HCT116 (cell line): ENCODE measurements around the gene TMEM238. TPM values are rescaled to one million over a fixed set of nuclear protein-coding genes. Genes with fewer than 3 reads are reported as not detected.
A peak's percentile ranks its signal among the peaks of the same experiment; 100 is the strongest.

ENCODE experiments used
- ATAC-seq: fragments of 200-7000 bp; cut with Tn5 transposase; 2 replicates; pipeline ENCODE4 v1.9.1; 2020; ENCODE audit warnings: mild to moderate bottlenecking, moderate library complexity
- BruUV-seq: library from RNA; stranded (reverse); fragments of 400-500 nt; replicated peaks from 2 replicates; lab custom pipeline; 2021; lab: Mats Ljungman, UMichigan
- CTCF ChIA-PET: fragments of 300-600 bp; sonication (Branson Sonifier 250); formaldehyde crosslinking; loops from one replicate; lab custom pipeline; 2021; ENCODE audit warnings: antibody characterized with exemption; lab: Charles Lee
- POLR2A ChIA-PET: fragments of 300-600, 350-600 bp; sonication (Branson Sonifier 250); formaldehyde crosslinking; loops from one replicate; lab custom pipeline; 2021; ENCODE audit warnings: antibody characterized with exemption; lab: Charles Lee
- RAD21 ChIA-PET, 2 experiments: fragments of 300-600 bp; sonication (Branson Sonifier 250); formaldehyde crosslinking; loops; one replicate each; lab custom pipeline; 2023; ENCODE audit warnings: low total read pairs in 2 of 2; ENCODE audit not compliant: uncharacterized antibody in 2 of 2, unreplicated experiment in 2 of 2, low non-redundant PET in 1 of 2; lab: Charles Lee
- DNase-seq: peaks from one replicate; pipeline ENCODE4 v3.0.0-alpha.2; 2010; ENCODE audit warnings: low read depth, low spot score
- H2AFZ ChIP-seq: fragments of 200-600 bp; shearing (Covaris generic), sonication (generic); 2 replicates; pipeline ENCODE4 v1.6.1; 2017; ENCODE audit warnings: low read depth, mixed run types, mixed read lengths, antibody characterized with exemption, low read length; ENCODE audit not compliant: poor library complexity, severe bottlenecking
- H3K27ac ChIP-seq: 2 replicates; pipeline ENCODE4 v1.5.1; 2012; ENCODE audit warnings: low read depth, low read length
- H3K27me3 ChIP-seq: fragments of 200-600 bp; sonication (generic); 2 replicates; pipeline ENCODE4 v1.6.1; 2016; ENCODE audit warnings: mixed run types, low read length, mixed read lengths; ENCODE audit not compliant: insufficient read depth
- H3K36me3 ChIP-seq, 2 experiments: fragments of 200-500 bp in 1 of 2; fragments of 200-600 bp in 1 of 2; sonication (Bioruptor generic) in 1 of 2; sonication (generic) in 1 of 2; 2 replicates each; pipeline versions ENCODE4 v1.5.1 to v1.6.1; 2014 to 2016; ENCODE audit warnings: low read length in 2 of 2, inconsistent platforms in 1 of 2, mixed read lengths in 1 of 2, mixed run types in 1 of 2; ENCODE audit not compliant: insufficient read depth in 2 of 2, control insufficient read depth in 1 of 2
- H3K4me1 ChIP-seq, 2 experiments: fragments of 200-600 bp in 1 of 2; sonication (generic) in 1 of 2; 2 replicates each; pipeline versions ENCODE4 v1.5.1 to v1.6.1; 2012 to 2017; ENCODE audit warnings: low read length in 2 of 2, inconsistent platforms in 1 of 2, mild to moderate bottlenecking in 1 of 2, mixed read lengths in 1 of 2, mixed run types in 1 of 2, moderate library complexity in 1 of 2; ENCODE audit not compliant: insufficient read depth in 2 of 2, control insufficient read depth in 1 of 2
- H3K4me2 ChIP-seq: fragments of 200-600 bp; sonication (generic); 2 replicates; pipeline ENCODE4 v1.6.1; 2017; ENCODE audit warnings: mixed run types, low read length, mixed read lengths
- H3K4me3 ChIP-seq, 2 experiments: fragments of 200-600 bp in 1 of 2; sonication (generic) in 1 of 2; replicated peaks in 1 of 2; 2 replicates each; pipeline ENCODE4 v1.5.1; 2011 to 2016; ENCODE audit warnings: low read length in 2 of 2, control low read depth in 1 of 2, low read depth in 1 of 2, mild to moderate bottlenecking in 1 of 2, mixed read lengths in 1 of 2, mixed run types in 1 of 2
- H3K79me2 ChIP-seq: fragments of 200-600 bp; sonication (generic); 2 replicates; pipeline ENCODE4 v1.6.1; 2017; ENCODE audit warnings: mild to moderate bottlenecking, mixed run types, low read length, moderate library complexity, mixed read lengths; ENCODE audit not compliant: insufficient read depth
- H3K9ac ChIP-seq: fragments of 200-600 bp; sonication (generic); 2 replicates; pipeline ENCODE4 v1.6.1; 2016; ENCODE audit warnings: low read length, mixed read lengths
- H3K9me2 ChIP-seq: fragments of 200-600 bp; sonication (generic), shearing (Covaris generic); 2 replicates; pipeline ENCODE4 v1.6.1; 2017; ENCODE audit warnings: mixed run types, mild to moderate bottlenecking, moderate library complexity; ENCODE audit not compliant: insufficient read depth
- H3K9me3 ChIP-seq, 2 experiments: fragments of 200-500 bp in 1 of 2; fragments of 200-600 bp in 1 of 2; sonication (Bioruptor generic) in 1 of 2; sonication (generic) in 1 of 2; 2 replicates each; pipeline ENCODE4 v1.6.1; 2014 to 2017; ENCODE audit warnings: low read length in 2 of 2, mixed read lengths in 2 of 2, inconsistent platforms in 1 of 2, low read depth in 1 of 2, mild to moderate bottlenecking in 1 of 2, mixed run types in 1 of 2, moderate library complexity in 1 of 2; ENCODE audit not compliant: control insufficient read depth in 1 of 2, insufficient read depth in 1 of 2
- H4K20me1 ChIP-seq: fragments of 200-600 bp; sonication (generic), shearing (Covaris generic); 2 replicates; pipeline ENCODE4 v1.6.1; 2017; ENCODE audit warnings: mixed run types, mild to moderate bottlenecking, moderate library complexity; ENCODE audit not compliant: insufficient read depth
- ELF1 ChIP-seq: IDR thresholded peaks from 2 replicates; pipeline ENCODE4 v1.6.1; 2012; ENCODE audit warnings: low read depth, borderline replicate concordance
- EZH2 ChIP-seq: fragments of 200-600 bp; sonication (generic); IDR thresholded peaks from 2 replicates; pipeline ENCODE4 v1.6.1; 2017; ENCODE audit warnings: antibody characterized with exemption, mixed run types
- POLR2A ChIP-seq: IDR thresholded peaks from 2 replicates; pipeline ENCODE4 v1.7.0; 2011; ENCODE audit warnings: borderline replicate concordance; ENCODE audit not compliant: insufficient read depth, insufficient read length; ENCODE audit errors: extremely low read depth
- POLR2AphosphoS5 ChIP-seq: IDR thresholded peaks from 2 replicates; pipeline ENCODE4 v1.6.1; 2011; ENCODE audit warnings: mild to moderate bottlenecking, low read depth, low read length, moderate library complexity
- TCF7L2 ChIP-seq: IDR thresholded peaks from 2 replicates; pipeline ENCODE4 v1.7.0; 2011; ENCODE audit warnings: borderline replicate concordance, inconsistent platforms; ENCODE audit not compliant: insufficient read depth, insufficient read length; ENCODE audit errors: extremely low read depth
- ZFX ChIP-seq: fragments of 450-650 bp; IDR thresholded peaks from 2 replicates; pipeline ENCODE4 v1.6.1; 2017
- intact Hi-C: fragments of 100-400 bp; cut with micrococcal nuclease; formaldehyde crosslinking; loops from 2 replicates; pipeline ENCODE4 v1.10.0; 2022
- total RNA-seq: library from RNA; stranded (reverse); gene quantifications from one replicate; pipeline ENCODE4 v1.2.1, GENCODE V29; 2021; ENCODE audit not compliant: unreplicated experiment
- TF ChIP-seq, protein P1 (sequence below): IDR thresholded peaks from 2 replicates; pipeline ENCODE4 v1.6.1; 2012
- TF ChIP-seq, protein P2 (sequence below): IDR thresholded peaks from 2 replicates; pipeline ENCODE4 v1.6.1; 2012; ENCODE audit warnings: low read depth
- TF ChIP-seq, protein P3 (sequence below), 3 experiments: fragments of 200-600 bp in 1 of 3; sonication (generic) in 1 of 3; IDR thresholded peaks in 2 of 3; conservative IDR thresholded peaks in 1 of 3; 2 replicates each; pipeline ENCODE4 v1.5.1; 2012 to 2017; ENCODE audit warnings: low read depth in 2 of 3, low read length in 2 of 3, antibody characterized with exemption in 1 of 3, borderline replicate concordance in 1 of 3, control low read depth in 1 of 3, mild to moderate bottlenecking in 1 of 3, mixed read lengths in 1 of 3, mixed run types in 1 of 3, moderate library complexity in 1 of 3; ENCODE audit not compliant: insufficient read depth in 1 of 3

The TMEM238 gene
- total RNA-seq, 1 experiment from 2014 or later: 21.0 TPM

DNA sequence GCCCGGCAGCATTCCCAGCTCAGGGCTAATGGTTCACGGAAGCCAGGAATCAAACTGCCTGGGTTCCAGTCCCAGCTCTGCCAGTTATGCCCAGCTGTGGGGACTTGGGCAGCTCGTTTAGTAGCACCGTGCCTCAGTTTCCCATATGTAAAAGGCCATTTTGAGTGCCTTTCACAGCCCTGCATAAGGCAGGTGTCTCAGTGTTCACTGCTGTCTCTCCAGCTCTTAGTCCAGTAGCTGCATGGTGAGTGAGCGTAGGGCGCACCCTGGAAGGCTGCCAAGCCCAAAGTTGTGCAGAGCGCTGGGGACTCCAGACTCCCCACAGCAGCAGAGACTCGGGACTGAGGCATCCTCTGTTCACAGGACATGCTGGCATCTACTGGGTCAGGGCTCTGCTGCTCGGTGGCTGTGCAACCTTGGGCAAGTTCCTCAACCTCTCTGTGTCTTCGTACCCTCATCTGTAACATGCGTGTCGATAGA, 7.1 kb upstream of the TMEM238 start:
- no peak overlapping the region for H2AFZ ChIP-seq
- ChIA-PET POLR2A (interaction anchor here (1.0 to 2.5 kb wide), 5 partner anchors 8 to 244 kb away, joined by 3 to 15 read pairs (median 4); no protein-coding TSS in a partner anchor), RAD21 (no interaction called here), CTCF (interaction anchor here (1.6 kb wide), 1 partner anchor 90 kb away, joined by 3 read pairs; no protein-coding TSS in a partner anchor)
- no TSS peak for BruUV-seq
- no peak overlapping the region for H3K4me3 ChIP-seq
- H3K4me1 ChIP-seq: peaks cover 12 to 52% of the 10 kb centered on the region in 2 experiments
- no peaks in the 10 kb centered on the region for H3K27me3 ChIP-seq
- intact Hi-C loops: no loop called here
- H3K27ac ChIP-seq: no peak overlapping the region; the same call in 1 of the 2 replicates
- H3K9ac ChIP-seq: no peak overlapping the region
- peaks cover 34% of the 10 kb centered on the region for H3K79me2 ChIP-seq
- ATAC-seq (peak; percentile 11; the same call in 1 of the 2 replicates), DNase-seq (no peak)
- peaks cover 48% of the 10 kb centered on the region; the same call in 1 of the 2 replicates for H4K20me1 ChIP-seq
- TF ChIP-seq, protein P1, sequence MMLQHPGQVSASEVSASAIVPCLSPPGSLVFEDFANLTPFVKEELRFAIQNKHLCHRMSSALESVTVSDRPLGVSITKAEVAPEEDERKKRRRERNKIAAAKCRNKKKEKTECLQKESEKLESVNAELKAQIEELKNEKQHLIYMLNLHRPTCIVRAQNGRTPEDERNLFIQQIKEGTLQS: no peak
- TF ChIP-seq ZFX (no peak), EZH2 (no peak), ELF1 (no peak), POLR2A (peak; percentile 23), TCF7L2 (no peak), POLR2AphosphoS5 (peak; percentile 36)
- TF ChIP-seq, protein P2, sequence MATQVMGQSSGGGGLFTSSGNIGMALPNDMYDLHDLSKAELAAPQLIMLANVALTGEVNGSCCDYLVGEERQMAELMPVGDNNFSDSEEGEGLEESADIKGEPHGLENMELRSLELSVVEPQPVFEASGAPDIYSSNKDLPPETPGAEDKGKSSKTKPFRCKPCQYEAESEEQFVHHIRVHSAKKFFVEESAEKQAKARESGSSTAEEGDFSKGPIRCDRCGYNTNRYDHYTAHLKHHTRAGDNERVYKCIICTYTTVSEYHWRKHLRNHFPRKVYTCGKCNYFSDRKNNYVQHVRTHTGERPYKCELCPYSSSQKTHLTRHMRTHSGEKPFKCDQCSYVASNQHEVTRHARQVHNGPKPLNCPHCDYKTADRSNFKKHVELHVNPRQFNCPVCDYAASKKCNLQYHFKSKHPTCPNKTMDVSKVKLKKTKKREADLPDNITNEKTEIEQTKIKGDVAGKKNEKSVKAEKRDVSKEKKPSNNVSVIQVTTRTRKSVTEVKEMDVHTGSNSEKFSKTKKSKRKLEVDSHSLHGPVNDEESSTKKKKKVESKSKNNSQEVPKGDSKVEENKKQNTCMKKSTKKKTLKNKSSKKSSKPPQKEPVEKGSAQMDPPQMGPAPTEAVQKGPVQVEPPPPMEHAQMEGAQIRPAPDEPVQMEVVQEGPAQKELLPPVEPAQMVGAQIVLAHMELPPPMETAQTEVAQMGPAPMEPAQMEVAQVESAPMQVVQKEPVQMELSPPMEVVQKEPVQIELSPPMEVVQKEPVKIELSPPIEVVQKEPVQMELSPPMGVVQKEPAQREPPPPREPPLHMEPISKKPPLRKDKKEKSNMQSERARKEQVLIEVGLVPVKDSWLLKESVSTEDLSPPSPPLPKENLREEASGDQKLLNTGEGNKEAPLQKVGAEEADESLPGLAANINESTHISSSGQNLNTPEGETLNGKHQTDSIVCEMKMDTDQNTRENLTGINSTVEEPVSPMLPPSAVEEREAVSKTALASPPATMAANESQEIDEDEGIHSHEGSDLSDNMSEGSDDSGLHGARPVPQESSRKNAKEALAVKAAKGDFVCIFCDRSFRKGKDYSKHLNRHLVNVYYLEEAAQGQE: no peak
- TF ChIP-seq, protein P3, sequence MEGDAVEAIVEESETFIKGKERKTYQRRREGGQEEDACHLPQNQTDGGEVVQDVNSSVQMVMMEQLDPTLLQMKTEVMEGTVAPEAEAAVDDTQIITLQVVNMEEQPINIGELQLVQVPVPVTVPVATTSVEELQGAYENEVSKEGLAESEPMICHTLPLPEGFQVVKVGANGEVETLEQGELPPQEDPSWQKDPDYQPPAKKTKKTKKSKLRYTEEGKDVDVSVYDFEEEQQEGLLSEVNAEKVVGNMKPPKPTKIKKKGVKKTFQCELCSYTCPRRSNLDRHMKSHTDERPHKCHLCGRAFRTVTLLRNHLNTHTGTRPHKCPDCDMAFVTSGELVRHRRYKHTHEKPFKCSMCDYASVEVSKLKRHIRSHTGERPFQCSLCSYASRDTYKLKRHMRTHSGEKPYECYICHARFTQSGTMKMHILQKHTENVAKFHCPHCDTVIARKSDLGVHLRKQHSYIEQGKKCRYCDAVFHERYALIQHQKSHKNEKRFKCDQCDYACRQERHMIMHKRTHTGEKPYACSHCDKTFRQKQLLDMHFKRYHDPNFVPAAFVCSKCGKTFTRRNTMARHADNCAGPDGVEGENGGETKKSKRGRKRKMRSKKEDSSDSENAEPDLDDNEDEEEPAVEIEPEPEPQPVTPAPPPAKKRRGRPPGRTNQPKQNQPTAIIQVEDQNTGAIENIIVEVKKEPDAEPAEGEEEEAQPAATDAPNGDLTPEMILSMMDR (IDR thresholded peaks at IDR 0.05 in 2 of 3, conservative IDR thresholded peaks at IDR 0.05 in 1 of 3; ENCODE audit: borderline replicate concordance in 1 of 3, insufficient read depth in 1 of 3, low read depth in 2 of 3, low read length in 2 of 3): no peak
- H3K9me2 ChIP-seq: no peaks in the 10 kb centered on the region
- no peaks in the 10 kb centered on the region for H3K9me3 ChIP-seq
- peaks cover 18 to 40% of the 10 kb centered on the region in 2 experiments for H3K36me3 ChIP-seq
- H3K4me2 ChIP-seq: no peak overlapping the region
